Dermis microvascular lymphatic vessel endothelial cell (primary cell): ENCODE results near the gene DNAH3. TPM values are rescaled to one million over a fixed set of nuclear protein-coding genes. Genes with fewer than 3 reads are reported as not detected.
"Not testable (repeated sequence)": the region's sequence is repeated elsewhere in the genome, so short reads cannot be mapped to it uniquely, and the experiment has no call there.

Experiments
- DNase-seq, 2 donors: peaks; one replicate each; pipeline versions ENCODE4 v3.0.0 to v3.0.0-alpha.2; 2010; ENCODE audit warnings: low read depth in 2 of 2
- total RNA-seq: library from RNA; depleted of rRNA; stranded (reverse); fragments of >200 nt; gene quantifications from 2 replicates; pipeline ENCODE4 v1.2.1, GENCODE V29; 2014

Gene DNAH3
- total RNA-seq, 1 donor from 2014 or later: under 0.01 TPM

DNA sequence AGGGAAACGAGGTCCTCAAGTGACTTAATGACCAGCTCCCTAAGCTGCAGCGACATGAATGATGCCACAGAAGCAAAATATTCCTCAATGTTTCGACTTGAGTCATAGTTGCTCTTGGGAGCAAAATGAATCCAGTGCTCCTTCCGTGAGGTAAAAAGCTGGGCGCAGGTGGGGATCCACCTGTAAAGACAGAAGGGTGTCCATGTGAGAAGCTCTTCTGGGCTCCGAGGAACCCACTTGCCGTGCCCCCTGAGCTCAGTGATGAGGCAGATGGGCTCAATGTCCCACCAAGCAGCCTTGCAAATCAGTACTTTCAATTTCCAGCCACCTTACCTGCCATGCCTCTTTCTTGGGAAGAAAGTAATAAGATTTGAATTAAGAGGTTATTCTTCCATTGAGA is 25.5 kb downstream of the DNAH3 start:
- DNase-seq: no peak

GRCh38 chr16:21120976-21121520 is 29.6 kb downstream of the DNAH3 start:
- no peak for DNase-seq

DNA sequence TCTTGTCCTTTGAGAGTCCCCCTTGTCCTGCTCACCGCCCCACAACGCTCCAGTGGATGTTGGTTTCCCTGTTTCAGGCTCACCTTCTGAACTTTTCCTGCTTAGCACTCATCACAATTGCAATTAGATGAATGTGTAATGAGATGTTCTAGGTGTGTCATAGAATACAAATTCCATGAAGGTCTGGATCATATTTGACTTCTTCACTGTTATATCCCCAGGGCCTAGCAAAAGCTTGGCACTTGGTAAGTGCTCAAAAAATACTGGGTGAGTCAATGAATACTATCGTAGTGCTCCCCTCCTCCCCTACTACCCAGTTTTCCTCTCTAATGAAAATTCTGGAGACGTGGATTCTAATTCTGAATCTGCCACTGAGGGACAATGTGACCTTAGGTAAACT is 33.1 kb downstream of the DNAH3 start:
- DNase-seq: no peak

DNA sequence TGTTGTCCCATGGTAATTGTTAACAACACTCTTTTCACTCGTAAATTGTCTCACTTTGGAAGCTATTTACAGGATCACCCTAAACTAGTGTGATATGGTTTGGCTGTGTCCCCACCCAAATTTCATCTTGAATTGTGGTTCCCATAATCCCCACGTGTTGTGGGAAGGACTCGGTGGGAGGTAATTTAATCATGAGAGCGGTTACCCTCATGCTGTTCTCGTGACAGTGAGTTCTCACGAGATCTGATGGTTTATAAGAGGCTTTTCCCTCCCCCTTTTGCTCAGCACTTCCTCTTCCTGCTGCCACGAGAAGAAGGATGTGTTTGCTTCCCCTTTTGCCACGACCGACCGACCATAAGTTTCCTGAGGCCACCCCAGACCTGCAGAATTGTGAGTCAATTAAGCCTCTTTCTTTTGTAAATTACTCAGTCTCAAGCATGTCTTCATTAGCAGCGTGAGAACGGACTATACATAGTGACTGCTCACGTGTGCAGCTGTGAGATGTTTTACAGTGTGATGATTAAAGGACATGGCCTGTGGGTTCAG is 34.4 kb downstream of the DNAH3 start:
- DNase-seq: peak in 1 of 2 donors; percentile 15

- not testable (repeated sequence) for DNase-seq
These were observed 35.1 kb downstream of the DNAH3 start for GRCh38 chr16:21115551-21115950.

GRCh38 chr16:21103941-21104860 is 46.4 kb downstream of the DNAH3 start:
- DNase-seq: peak in 1 of 2 donors; percentile 65

DNA sequence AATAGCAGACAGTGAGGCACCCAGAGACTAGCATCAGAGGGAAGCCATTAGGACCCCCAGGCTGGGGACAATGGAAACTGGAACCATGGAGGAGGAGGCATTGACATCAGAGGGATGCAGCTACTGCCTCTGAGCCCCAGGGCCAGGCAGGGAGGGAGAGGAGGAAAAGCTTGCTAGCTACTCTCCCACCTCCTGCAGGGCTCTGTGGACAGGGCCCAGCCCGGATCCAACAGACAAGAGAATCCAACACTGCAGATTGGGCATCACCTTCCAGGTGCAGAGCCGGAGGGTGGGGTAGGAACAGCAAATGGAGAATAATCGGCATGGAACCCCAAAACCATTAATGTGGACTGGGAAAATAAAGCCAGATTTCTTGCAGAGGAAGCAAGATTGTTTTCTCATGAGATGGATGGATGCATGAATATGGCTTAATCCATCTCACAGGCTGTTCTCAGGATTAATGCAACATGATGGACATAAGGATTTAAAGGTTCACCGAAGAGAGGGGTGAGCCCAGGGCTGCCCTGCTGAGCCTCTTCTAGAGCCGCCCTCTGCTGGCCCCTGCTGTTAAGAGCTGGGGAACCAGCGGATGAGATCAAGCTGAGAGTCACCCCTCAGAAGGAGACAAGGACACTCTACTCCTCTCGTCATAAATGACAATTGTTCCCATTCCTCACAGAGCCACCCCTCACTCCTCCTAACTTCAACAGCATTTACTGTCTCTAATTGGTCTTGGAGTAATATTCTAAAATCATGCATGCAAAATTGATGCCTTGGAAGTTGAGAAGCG is 48.8 kb downstream of the DNAH3 start:
- peak in 1 of 2 donors; percentile 19 for DNase-seq

DNA sequence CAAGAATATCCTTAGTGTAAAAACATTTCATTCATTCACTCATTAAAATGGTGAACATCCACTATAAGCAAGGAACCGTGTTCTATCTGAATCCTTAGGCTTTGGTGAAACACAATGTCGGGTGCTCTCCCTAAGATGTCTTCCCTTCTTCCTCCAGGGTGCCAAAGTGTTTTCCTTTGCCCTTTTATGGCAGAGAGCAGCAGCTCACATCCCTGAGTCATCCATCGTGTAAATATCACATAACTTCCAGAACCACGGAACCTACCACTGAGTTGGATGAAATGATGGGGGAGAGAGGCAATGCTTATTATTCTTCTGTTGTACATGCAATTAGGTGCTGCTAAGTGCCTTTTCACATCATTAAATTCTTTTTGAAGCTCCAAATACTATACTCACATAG is 50.2 kb downstream of the DNAH3 start:
- DNase-seq: peak in 1 of 2 donors; percentile 2

DNA sequence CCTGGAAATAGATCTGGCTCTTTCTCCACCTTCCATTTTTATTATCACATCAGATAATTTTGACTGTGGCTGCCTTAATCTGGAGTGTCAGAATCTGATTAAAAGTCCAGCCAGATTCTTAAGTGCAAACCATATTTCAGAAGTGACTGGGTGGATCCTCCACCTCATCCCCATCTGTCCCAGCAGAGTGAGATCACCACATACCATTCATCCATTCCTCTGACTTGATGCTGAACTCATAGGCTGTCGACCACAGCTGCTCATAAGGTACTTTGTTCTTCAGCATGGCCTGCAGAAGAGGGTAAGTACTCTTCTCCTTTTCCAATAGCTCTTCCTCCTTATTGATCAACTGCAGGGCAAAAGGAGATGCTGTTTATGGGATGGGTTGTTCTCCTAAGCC is 53.5 kb downstream of the DNAH3 start:
- no peak for DNase-seq

DNA sequence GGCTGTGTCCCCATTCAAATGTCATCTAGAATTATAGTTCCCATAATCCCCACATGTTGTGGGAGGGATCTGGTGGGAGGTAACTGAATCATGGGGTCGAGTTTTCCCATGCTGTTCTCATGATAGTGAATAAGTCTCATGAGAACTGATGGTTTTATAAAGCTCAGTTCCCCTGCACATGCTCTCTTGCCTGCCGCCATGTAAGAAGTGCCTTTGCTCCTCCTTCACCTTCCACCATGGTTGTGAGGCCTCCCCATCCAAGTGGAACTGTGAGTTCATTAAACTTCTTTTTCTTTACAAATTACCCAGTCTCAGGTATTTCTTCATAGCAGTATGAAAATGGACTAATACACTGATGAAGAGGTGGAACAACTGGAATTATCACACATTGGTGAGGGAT is 55.9 kb downstream of the DNAH3 start:
- DNase-seq: not testable (repeated sequence)

DNA sequence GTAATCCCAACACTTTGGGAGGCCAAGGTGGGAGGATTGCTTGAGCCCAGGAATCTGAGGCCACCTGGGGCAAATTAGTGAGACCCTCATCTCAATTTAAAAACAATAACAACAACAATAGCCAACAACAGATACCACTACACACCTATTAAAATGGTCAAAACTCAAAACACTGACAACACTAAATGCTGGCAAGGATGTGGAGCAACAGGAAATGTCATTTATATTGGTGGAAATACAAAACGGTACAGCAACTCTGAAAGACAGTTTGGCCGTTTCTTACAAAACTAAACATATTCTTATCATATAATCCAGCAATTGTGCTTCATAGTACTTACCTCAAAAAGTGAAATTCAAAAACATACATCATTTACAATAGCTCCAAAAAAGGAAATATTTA is 57.7 kb downstream of the DNAH3 start:
- DNase-seq: no peak

DNA sequence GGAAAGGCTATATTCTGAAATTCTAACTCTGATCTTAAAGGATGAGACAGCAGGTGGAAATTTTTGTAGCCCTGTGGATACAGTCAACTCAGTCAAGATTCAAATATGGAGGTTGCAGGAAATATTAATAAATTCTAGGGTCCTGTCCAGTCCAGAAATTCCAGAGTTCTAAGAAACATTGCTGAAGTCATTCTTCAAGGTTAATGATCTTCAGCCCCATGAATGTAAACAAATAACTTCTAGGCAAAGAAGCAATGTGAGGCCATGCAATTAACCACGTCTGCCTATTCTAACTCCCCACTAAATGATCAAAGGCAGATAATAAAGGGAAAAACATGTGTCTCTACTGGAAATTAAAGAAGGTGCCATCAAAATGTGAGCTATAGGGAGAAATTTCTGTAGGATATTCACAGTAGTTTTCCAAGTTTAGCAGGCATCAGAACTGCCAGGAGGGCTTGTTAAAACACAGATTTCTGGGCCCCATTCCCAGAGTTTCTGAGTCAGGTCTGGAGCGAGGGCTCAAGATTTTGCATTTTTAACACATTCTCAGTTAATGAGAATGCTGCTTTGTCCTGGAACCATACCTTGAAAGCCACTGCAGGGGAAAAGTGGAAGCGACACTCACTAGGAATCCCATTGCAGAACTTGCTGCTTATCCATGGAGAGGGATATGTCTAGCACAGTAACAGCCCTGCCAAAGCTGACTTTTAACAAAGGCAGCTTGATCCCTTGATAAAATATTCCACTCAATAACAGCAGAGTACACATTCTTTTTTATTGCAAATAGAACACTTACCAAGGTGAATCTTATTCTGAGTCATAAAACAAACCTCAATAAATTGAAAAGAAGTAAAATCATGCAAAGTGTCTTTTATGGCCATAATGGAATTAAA is 61.8 kb downstream of the DNAH3 start:
- no peak for DNase-seq

GRCh38 chr16:21088143-21088542 is 62.5 kb downstream of the DNAH3 start:
- no peak for DNase-seq

DNA sequence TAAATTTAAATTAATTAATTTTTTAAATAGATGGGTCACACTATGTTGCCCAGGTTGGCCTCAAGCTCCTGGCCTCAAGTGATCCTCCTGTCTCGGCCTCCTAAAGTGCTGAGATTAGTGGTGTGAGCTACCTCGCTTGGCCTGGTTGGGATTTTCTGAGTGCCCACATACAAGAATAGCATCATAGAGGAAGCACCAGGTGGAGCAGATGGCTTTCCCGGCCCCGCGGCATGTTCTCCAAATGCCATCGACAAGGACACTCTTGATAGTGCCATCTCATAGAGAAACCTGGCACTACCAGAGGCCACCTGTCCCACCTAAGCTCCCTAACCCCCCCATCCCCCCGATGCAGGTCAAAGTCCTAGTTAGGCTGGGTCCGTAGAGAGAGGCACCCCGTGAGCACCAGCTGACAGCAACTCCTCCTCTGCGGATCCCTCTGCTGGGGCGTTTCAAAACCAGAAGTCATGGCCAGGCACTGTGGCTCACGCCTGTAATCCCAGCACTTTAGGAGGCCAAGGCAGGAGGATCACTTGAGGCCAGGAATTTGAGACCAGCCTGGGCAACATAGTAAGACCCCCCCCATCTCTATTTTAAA is 65.9 kb downstream of the DNAH3 start:
- no peak for DNase-seq

GRCh38 chr16:21083729-21084268 is 66.8 kb downstream of the DNAH3 start:
- peak; percentile 29 to 59 for DNase-seq

- DNase-seq: no peak
These were observed 69.3 kb downstream of the DNAH3 start for GRCh38 chr16:21081329-21081728.

DNA sequence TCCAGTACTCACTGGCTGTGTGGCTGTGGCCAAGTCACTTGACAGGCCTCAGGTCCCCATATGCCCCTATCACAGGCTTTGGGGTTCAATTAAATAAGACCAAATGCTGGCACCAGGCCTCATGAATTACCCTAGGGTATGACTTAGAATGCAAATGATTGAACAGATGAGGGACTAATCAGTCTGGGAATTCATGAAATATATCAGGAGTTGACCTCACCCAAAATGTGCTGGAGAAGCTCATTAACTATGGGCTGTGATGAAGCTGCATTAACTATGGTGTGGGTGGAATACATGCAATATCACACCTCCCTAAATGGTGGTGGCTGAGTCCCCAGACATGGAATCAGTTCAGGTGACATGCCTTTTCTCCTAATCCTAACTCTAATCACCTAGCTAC is 72.1 kb downstream of the DNAH3 start:
- DNase-seq: no peak

- DNase-seq: no peak
These were observed 74.3 kb downstream of the DNAH3 start for GRCh38 chr16:21076186-21076883.

- DNase-seq: no peak
These were observed 75.4 kb downstream of the DNAH3 start for GRCh38 chr16:21075252-21075651.

- DNase-seq: no peak
These were observed 77.7 kb downstream of the DNAH3 start for GRCh38 chr16:21072976-21073375.
